Mesothelial cell of epicardium (in vitro differentiated cells): ENCODE results near the gene TBC1D2. TPM values are rescaled to one million over a fixed set of nuclear protein-coding genes. Genes with fewer than 3 reads are reported as not detected.

Experiments
- DNase-seq, 2 experiments: peaks; one replicate each; pipeline ENCODE4 v3.0.0; 2021; ENCODE audit warnings: low spot score in 2 of 2; ENCODE audit not compliant: unreplicated experiment in 2 of 2
- H3K27ac Mint-ChIP-seq: 2 replicates; pipeline ENCODE4 v1.8.0; 2021; ENCODE audit warnings: mixed read lengths
- H3K27me3 Mint-ChIP-seq: 2 replicates; pipeline ENCODE4 v1.8.0; 2021; ENCODE audit warnings: low read depth, mixed read lengths
- H3K36me3 Mint-ChIP-seq: 2 replicates; pipeline ENCODE4 v1.8.0; 2021; ENCODE audit warnings: mixed read lengths
- H3K4me1 Mint-ChIP-seq: 2 replicates; pipeline ENCODE4 v1.8.0; 2021; ENCODE audit warnings: mixed read lengths
- H3K4me3 Mint-ChIP-seq: 2 replicates; pipeline ENCODE4 v1.8.0; 2021; ENCODE audit warnings: mild to moderate bottlenecking, moderate library complexity, mixed read lengths
- H3K9me3 Mint-ChIP-seq: 2 replicates; pipeline ENCODE4 v1.8.0; 2021; ENCODE audit warnings: mixed read lengths
- total RNA-seq: library from RNA; stranded (reverse); gene quantifications from 3 replicates; pipeline ENCODE4 v1.2.1, GENCODE V29; 2021
- TF ChIP-seq, protein P1 (sequence below): fragments of 200-600 bp; sonication (generic); IDR thresholded peaks from one replicate; pipeline ENCODE4 v1.5.0; 2021; ENCODE audit warnings: antibody characterized with exemption; ENCODE audit not compliant: unreplicated experiment

TBC1D2 gene
- total RNA-seq, 1 donor from 2014 or later = 7.0 TPM

DNA sequence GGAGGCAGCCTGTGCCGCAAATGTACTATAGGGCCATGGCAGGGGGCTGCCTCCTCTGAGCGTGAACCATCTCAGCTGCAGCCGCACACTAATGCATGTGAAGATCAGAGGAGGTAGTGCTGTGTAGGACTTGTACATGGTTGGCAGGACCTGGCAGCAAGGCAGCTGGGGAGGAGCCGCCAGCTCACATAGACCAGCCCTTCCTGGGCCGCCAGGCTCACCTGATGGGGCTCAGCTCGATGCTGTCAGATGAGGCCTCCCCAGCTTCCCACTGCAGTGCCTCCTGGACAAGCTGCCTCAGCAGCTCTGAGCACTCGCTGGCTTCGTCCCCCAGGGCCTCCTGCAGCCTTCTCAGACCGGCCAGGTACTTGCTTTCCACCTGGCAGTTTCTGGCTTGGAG is 45.0 kb downstream of the TBC1D2 start:
- H3K9me3 Mint-ChIP-seq = no peaks in the 10 kb centered on the region
- TF ChIP-seq, protein P1, sequence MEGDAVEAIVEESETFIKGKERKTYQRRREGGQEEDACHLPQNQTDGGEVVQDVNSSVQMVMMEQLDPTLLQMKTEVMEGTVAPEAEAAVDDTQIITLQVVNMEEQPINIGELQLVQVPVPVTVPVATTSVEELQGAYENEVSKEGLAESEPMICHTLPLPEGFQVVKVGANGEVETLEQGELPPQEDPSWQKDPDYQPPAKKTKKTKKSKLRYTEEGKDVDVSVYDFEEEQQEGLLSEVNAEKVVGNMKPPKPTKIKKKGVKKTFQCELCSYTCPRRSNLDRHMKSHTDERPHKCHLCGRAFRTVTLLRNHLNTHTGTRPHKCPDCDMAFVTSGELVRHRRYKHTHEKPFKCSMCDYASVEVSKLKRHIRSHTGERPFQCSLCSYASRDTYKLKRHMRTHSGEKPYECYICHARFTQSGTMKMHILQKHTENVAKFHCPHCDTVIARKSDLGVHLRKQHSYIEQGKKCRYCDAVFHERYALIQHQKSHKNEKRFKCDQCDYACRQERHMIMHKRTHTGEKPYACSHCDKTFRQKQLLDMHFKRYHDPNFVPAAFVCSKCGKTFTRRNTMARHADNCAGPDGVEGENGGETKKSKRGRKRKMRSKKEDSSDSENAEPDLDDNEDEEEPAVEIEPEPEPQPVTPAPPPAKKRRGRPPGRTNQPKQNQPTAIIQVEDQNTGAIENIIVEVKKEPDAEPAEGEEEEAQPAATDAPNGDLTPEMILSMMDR = no peak
- H3K27ac Mint-ChIP-seq = no peak overlapping the region
- peaks cover 8% of the 10 kb centered on the region for H3K36me3 Mint-ChIP-seq
- no peaks in the 10 kb centered on the region for H3K27me3 Mint-ChIP-seq
- no peaks in the 10 kb centered on the region for H3K4me1 Mint-ChIP-seq
- DNase-seq = no peak
- no peak overlapping the region for H3K4me3 Mint-ChIP-seq

DNA sequence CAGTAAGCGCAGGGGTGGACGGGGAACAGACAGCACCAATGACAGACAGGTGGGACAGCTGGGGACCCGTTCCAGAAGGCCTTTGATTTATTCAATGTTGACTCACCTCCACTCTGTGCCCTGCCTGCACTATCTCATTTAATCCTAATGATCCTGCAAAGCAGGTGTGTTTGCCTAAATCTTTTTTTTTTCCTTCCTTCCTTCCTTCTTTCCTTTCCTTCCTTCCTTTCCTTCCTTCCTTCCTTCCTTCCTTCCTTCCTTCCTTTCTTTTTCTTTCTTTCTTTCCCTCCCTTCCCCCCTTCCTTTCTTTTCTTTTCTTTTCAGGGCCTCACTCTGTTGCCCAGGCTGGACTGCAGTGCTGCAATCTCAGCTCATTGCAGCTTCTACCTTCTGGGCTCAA is 45.9 kb downstream of the TBC1D2 start:
- DNase-seq = no peak
- H3K4me3 Mint-ChIP-seq = no peak overlapping the region
- no peaks in the 10 kb centered on the region for H3K9me3 Mint-ChIP-seq
- no peak overlapping the region for H3K27ac Mint-ChIP-seq
- TF ChIP-seq, protein P1 = no peak
- H3K36me3 Mint-ChIP-seq = peaks cover 8% of the 10 kb centered on the region
- H3K4me1 Mint-ChIP-seq = no peaks in the 10 kb centered on the region
- no peaks in the 10 kb centered on the region for H3K27me3 Mint-ChIP-seq

DNA sequence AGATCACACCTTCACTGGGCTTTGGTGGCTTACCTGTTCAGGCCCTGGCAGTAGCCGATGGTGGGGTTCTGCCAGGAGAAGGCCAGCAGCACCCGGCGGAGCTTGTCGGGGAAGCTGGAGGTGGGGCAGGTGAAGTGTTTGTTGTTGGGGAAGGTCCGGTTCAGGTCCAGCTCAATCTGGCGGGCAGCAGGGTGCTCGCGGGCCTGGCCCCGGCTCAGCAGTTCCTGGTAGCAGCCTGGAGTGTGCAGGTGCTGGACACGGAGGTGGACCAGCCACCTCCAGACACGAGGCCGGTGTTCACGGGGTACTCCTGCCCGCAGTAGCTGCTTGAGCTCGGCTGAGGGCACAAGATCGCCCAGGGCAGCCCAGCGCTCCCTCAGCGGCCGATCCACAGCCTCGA is 46.8 kb downstream of the TBC1D2 start:
- Mint-ChIP-seq H3K4me3 (no peak overlapping the region), H3K9me3 (no peaks in the 10 kb centered on the region), H3K27me3 (no peaks in the 10 kb centered on the region), H3K4me1 (no peaks in the 10 kb centered on the region), H3K27ac (no peak overlapping the region), H3K36me3 (peaks cover 8% of the 10 kb centered on the region)
- TF ChIP-seq, protein P1 = no peak
- no peak for DNase-seq

DNA sequence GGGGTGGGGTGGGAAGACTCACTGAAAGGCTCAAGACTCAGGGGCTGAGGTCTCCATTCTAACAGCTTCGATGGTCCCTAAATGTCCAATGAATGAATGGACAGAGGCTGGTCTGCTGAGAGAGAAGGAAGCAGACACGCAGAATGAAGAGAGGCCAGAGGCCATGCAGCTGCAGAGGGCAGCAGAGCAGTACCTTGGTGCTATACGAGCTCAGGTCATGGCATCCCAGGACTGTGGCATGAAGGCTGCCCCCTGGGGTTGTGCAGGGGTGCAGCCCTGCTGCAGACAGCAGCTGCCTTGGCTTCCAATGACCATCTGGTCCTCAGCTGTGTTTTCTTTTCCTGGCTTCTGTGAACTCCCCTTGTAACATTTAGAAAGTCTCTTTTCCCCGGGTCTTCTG is 47.8 kb downstream of the TBC1D2 start:
- H3K36me3 Mint-ChIP-seq = peaks cover 8% of the 10 kb centered on the region
- TF ChIP-seq, protein P1 = no peak
- H3K27ac Mint-ChIP-seq = no peak overlapping the region

DNA sequence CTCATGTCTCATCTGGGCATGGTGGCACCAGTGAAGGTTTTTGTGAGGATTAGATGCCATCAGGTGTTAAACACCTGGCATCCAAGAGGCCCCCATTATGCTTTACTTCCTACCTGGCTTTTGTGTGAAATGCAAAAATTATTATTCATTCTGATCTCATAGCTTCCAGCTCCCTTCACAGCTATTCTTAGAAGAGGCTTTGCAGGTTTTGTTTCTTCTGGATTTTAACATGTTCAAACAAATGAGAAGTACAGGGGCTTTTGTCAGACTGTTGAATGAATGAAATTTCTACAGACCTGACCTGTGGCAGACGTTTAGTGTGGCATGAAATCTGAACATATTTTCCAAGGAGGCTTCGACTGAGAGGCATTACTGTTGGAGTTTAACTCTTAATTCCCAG is 48.7 kb downstream of the TBC1D2 start:
- Mint-ChIP-seq H3K9me3 (no peaks in the 10 kb centered on the region), H3K4me3 (no peak overlapping the region), H3K27me3 (no peaks in the 10 kb centered on the region), H3K27ac (peak overlapping the region; percentile 14), H3K36me3 (peaks cover 8% of the 10 kb centered on the region), H3K4me1 (no peaks in the 10 kb centered on the region)
- DNase-seq = no peak
- TF ChIP-seq, protein P1 = no peak

More for the DNA sequence above, 47.8 kb downstream of the TBC1D2 start:
- Mint-ChIP-seq H3K4me1 (no peaks in the 10 kb centered on the region), H3K4me3 (no peak overlapping the region), H3K27me3 (no peaks in the 10 kb centered on the region), H3K9me3 (no peaks in the 10 kb centered on the region)
- no peak for DNase-seq

DNA sequence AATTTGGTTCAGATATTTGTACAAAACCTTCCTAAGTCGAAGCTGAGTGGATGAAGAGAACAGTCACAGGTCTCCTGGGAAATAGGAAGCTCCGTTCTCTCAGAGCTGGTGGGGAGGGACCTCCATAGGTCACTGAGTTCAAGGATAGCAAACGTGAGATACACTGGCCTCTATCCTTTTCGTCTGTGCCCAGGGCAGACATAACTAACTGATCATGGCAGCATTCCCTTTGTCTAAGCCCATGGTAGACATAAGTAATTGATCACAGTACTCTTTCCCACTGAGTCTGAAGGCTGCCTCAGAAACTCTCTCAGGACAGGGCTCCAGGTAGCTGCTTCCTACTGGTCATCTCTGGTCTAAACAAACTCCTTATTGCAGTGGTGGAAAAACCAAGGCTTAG is 50.8 kb downstream of the TBC1D2 start:
- no peaks in the 10 kb centered on the region for H3K9me3 Mint-ChIP-seq

More for the DNA sequence above, 50.8 kb downstream of the TBC1D2 start:
- H3K27me3 Mint-ChIP-seq = no peaks in the 10 kb centered on the region
- DNase-seq = no peak
- H3K36me3 Mint-ChIP-seq = peaks cover 8% of the 10 kb centered on the region
- no peak overlapping the region for H3K27ac Mint-ChIP-seq
- no peaks in the 10 kb centered on the region for H3K4me1 Mint-ChIP-seq
- TF ChIP-seq, protein P1 = no peak
- no peak overlapping the region for H3K4me3 Mint-ChIP-seq
